HEK293 (cell line): ENCODE measurements around the gene HOXB7.

ENCODE experiments used
- KLF10 ChIP-seq: fragments of 450-650 bp; IDR thresholded peaks from 2 replicates; pipeline ENCODE4 v1.5.1; 2018; ENCODE audit warnings: missing biosample characterization, mild to moderate bottlenecking, missing genetic modification characterization
- PRDM1 ChIP-seq: fragments of 450-650 bp; formaldehyde crosslinking; IDR thresholded peaks from 2 replicates; pipeline ENCODE4; 2016; ENCODE audit warnings: missing biosample characterization, missing genetic modification characterization
- PRDM10 ChIP-seq: fragments of 450-650 bp; formaldehyde crosslinking; IDR thresholded peaks from 2 replicates; pipeline ENCODE4 v1.5.1; 2016; ENCODE audit warnings: missing biosample characterization, missing genetic modification characterization
- SCRT1 ChIP-seq: fragments of 450-650 bp; formaldehyde crosslinking; IDR thresholded peaks from 2 replicates; pipeline ENCODE4 v1.5.1; 2016; ENCODE audit warnings: missing biosample characterization, missing genetic modification characterization, borderline replicate concordance
- SETDB1 ChIP-seq: IDR thresholded peaks from one replicate; pipeline ENCODE4 v1.6.1; 2017; ENCODE audit warnings: mild to moderate bottlenecking, low read length, moderate library complexity, mixed read lengths; ENCODE audit not compliant: insufficient read length
- TRIM28 ChIP-seq: IDR thresholded peaks from 2 replicates; pipeline ENCODE4 v1.6.1; 2011; ENCODE audit warnings: low read length, control low read depth, borderline replicate concordance
- WT1 ChIP-seq: fragments of 450-650 bp; formaldehyde crosslinking; IDR thresholded peaks from 2 replicates; pipeline ENCODE4 v1.5.1; 2016; ENCODE audit warnings: missing biosample characterization, missing genetic modification characterization
- ZBTB44 ChIP-seq: fragments of 450-650 bp; IDR thresholded peaks from 2 replicates; pipeline ENCODE4 v1.5.1; 2018; ENCODE audit warnings: missing biosample characterization, mild to moderate bottlenecking, missing genetic modification characterization
- ZBTB8A ChIP-seq: fragments of 450-650 bp; formaldehyde crosslinking; IDR thresholded peaks from 2 replicates; pipeline ENCODE4 v1.5.1; 2016; ENCODE audit warnings: missing biosample characterization, missing genetic modification characterization
- ZFHX2 ChIP-seq: fragments of 450-650 bp; formaldehyde crosslinking; conservative IDR thresholded peaks from 2 replicates; pipeline ENCODE4 v1.5.1; 2016; ENCODE audit warnings: missing biosample characterization, missing genetic modification characterization
- ZFP41 ChIP-seq: fragments of 450-650 bp; formaldehyde crosslinking; IDR thresholded peaks from 2 replicates; pipeline ENCODE4 v1.5.1; 2016; ENCODE audit warnings: missing biosample characterization, missing genetic modification characterization, borderline replicate concordance
- ZNF10 ChIP-seq: fragments of 450-650 bp; formaldehyde crosslinking; IDR thresholded peaks from 2 replicates; pipeline ENCODE4 v1.5.1; 2017; ENCODE audit warnings: missing biosample characterization, missing genetic modification characterization
- ZNF146 ChIP-seq: fragments of 450-650 bp; formaldehyde crosslinking; IDR thresholded peaks from 2 replicates; pipeline ENCODE4 v1.5.1; 2016; ENCODE audit warnings: missing biosample characterization, missing genetic modification characterization
- ZNF26 ChIP-seq: fragments of 450-650 bp; formaldehyde crosslinking; IDR thresholded peaks from 2 replicates; pipeline ENCODE4 v1.5.1; 2016; ENCODE audit warnings: missing biosample characterization, missing genetic modification characterization
- ZNF274 ChIP-seq, 2 experiments: fragments of 200-500 bp in 1 of 2; fragments of 450-650 bp in 1 of 2; sonication (Bioruptor generic) in 1 of 2; formaldehyde crosslinking in 1 of 2; IDR thresholded peaks; 2 replicates each; pipeline versions ENCODE4 v1.5.1 to v1.6.1; 2014 to 2016; ENCODE audit warnings: borderline replicate concordance in 1 of 2, inconsistent platforms in 1 of 2, low read length in 1 of 2, missing biosample characterization in 1 of 2, missing genetic modification characterization in 1 of 2
- ZNF280C ChIP-seq: fragments of 450-650 bp; formaldehyde crosslinking; IDR thresholded peaks from 2 replicates; pipeline ENCODE4 v1.5.1; 2016; ENCODE audit warnings: missing biosample characterization, missing genetic modification characterization
- ZNF350 ChIP-seq: fragments of 450-650 bp; formaldehyde crosslinking; IDR thresholded peaks from 2 replicates; pipeline ENCODE4 v1.5.0; 2017; ENCODE audit warnings: missing biosample characterization, mild to moderate bottlenecking, missing genetic modification characterization
- ZNF394 ChIP-seq: fragments of 450-650 bp; formaldehyde crosslinking; IDR thresholded peaks from 2 replicates; pipeline ENCODE4 v1.5.1; 2016; ENCODE audit warnings: missing biosample characterization, missing genetic modification characterization, mild to moderate bottlenecking, moderate library complexity, borderline replicate concordance
- ZNF426 ChIP-seq: fragments of 450-650 bp; formaldehyde crosslinking; IDR thresholded peaks from 2 replicates; pipeline ENCODE4 v1.5.1; 2017; ENCODE audit warnings: missing biosample characterization, missing genetic modification characterization, mild to moderate bottlenecking, inconsistent platforms, moderate library complexity
- ZNF433 ChIP-seq: fragments of 450-650 bp; formaldehyde crosslinking; IDR thresholded peaks from 2 replicates; pipeline ENCODE4 v1.5.1; 2016; ENCODE audit warnings: missing biosample characterization, missing genetic modification characterization, low read depth
- ZNF473 ChIP-seq: fragments of 450-650 bp; formaldehyde crosslinking; IDR thresholded peaks from 2 replicates; pipeline ENCODE4 v1.5.1; 2017; ENCODE audit warnings: missing biosample characterization, missing genetic modification characterization
- ZNF501 ChIP-seq: fragments of 450-650 bp; formaldehyde crosslinking; IDR thresholded peaks from 2 replicates; pipeline ENCODE4 v1.5.1; 2016; ENCODE audit warnings: missing biosample characterization, missing genetic modification characterization
- ZNF544 ChIP-seq: fragments of 450-650 bp; formaldehyde crosslinking; IDR thresholded peaks from 2 replicates; pipeline ENCODE4 v1.5.0; 2017; ENCODE audit warnings: missing biosample characterization, missing genetic modification characterization
- ZNF610 ChIP-seq: fragments of 450-650 bp; formaldehyde crosslinking; IDR thresholded peaks from 2 replicates; pipeline ENCODE4 v1.5.1; 2016; ENCODE audit warnings: missing biosample characterization, missing genetic modification characterization, borderline replicate concordance
- ZNF621 ChIP-seq: fragments of 450-650 bp; formaldehyde crosslinking; IDR thresholded peaks from 2 replicates; pipeline ENCODE4 v1.5.1; 2017; ENCODE audit warnings: missing biosample characterization, missing genetic modification characterization
- ZNF658 ChIP-seq: fragments of 450-650 bp; formaldehyde crosslinking; IDR thresholded peaks from 2 replicates; pipeline ENCODE4; 2016; ENCODE audit warnings: missing biosample characterization, missing genetic modification characterization
- ZNF785 ChIP-seq: fragments of 450-650 bp; formaldehyde crosslinking; IDR thresholded peaks from 2 replicates; pipeline ENCODE4 v1.5.1; 2016; ENCODE audit warnings: missing biosample characterization, missing genetic modification characterization
- ZNF792 ChIP-seq: fragments of 450-650 bp; formaldehyde crosslinking; IDR thresholded peaks from 2 replicates; pipeline ENCODE4 v1.5.1; 2016; ENCODE audit warnings: missing biosample characterization, missing genetic modification characterization
- ZNF837 ChIP-seq: fragments of 450-650 bp; formaldehyde crosslinking; IDR thresholded peaks from 2 replicates; pipeline ENCODE4 v1.5.1; 2016; ENCODE audit warnings: missing biosample characterization, missing genetic modification characterization
- ZSCAN30 ChIP-seq: fragments of 450-650 bp; IDR thresholded peaks from 2 replicates; pipeline ENCODE4 v1.5.1; 2018; ENCODE audit warnings: missing biosample characterization, mild to moderate bottlenecking, missing genetic modification characterization, moderate library complexity
- ZXDB ChIP-seq: fragments of 450-650 bp; formaldehyde crosslinking; IDR thresholded peaks from 2 replicates; pipeline ENCODE4 v1.5.1; 2016; ENCODE audit warnings: missing biosample characterization, missing genetic modification characterization

The HOXB7 gene

GRCh38 chr17:48568499-48569239 lies 42.1 kb downstream of the HOXB7 start (continued):
- TF ChIP-seq PRDM10 (peak; percentile 49; the same call in 1 of the 2 replicates), ZNF274 (IDR thresholded peaks at IDR 0.05; ENCODE audit: low read length) (no peak), ZNF274 (tag by site-specific recombination; IDR thresholded peaks at IDR 0.05; ENCODE audit: borderline replicate concordance) (no peak), ZNF785 (tag by site-specific recombination) (no peak), ZNF26 (no peak), TRIM28 (no peak), ZNF621 (tag by site-specific recombination) (no peak), ZBTB44 (tag by site-specific recombination) (no peak), ZFP41 (tag by site-specific recombination) (no peak), ZBTB8A (tag by site-specific recombination) (peak; percentile 51), ZNF394 (tag by site-specific recombination) (no peak; the same call in 1 of the 2 replicates), PRDM1 (tag by site-specific recombination) (peak; percentile 75), KLF10 (peak; percentile 32; the same call in 1 of the 2 replicates), ZNF658 (tag by site-specific recombination) (no peak), ZSCAN30 (tag by site-specific recombination) (no peak), ZXDB (tag by site-specific recombination) (no peak), ZNF280C (tag by site-specific recombination) (no peak), WT1 (tag by site-specific recombination) (0 out of 2 replicates have a peak, but pooled peaks have one; percentile 7), ZNF350 (no peak), ZNF146 (no peak), ZNF792 (tag by site-specific recombination) (no peak), ZFHX2 (tag by site-specific recombination) (no peak), ZNF433 (tag by site-specific recombination) (no peak), ZNF544 (no peak), ZNF473 (tag by site-specific recombination) (no peak), ZNF837 (tag by site-specific recombination) (no peak), SCRT1 (no peak), ZNF501 (tag by site-specific recombination) (no peak), SETDB1 (no peak), ZNF10 (no peak; the same call in 1 of the 2 replicates), ZNF426 (no peak), ZNF610 (tag by site-specific recombination) (0 out of 2 replicates have a peak, but pooled peaks have one; percentile 16)
